NCI-H2029 treated with DMSO at 0.1 percent for 48 hours (cell line): Measurements from ENCODE around the gene ATG5.
"Not testable (repeated sequence)": the region's sequence is repeated elsewhere in the genome, so short reads cannot be mapped to it uniquely, and the experiment has no call there.

Experiments
- DNase-seq: peaks from one replicate; lab custom pipeline; 2025; lab: John Stamatoyannopoulos, UW

ATG5 gene

GRCh38 chr6:106154326-106154725 is 171.2 kb downstream of the ATG5 start:
- DNase-seq: no peak

GRCh38 chr6:106152952-106153351 is 172.6 kb downstream of the ATG5 start:
- no peak for DNase-seq

- not testable (repeated sequence) for DNase-seq
These were observed 173.1 kb downstream of the ATG5 start for GRCh38 chr6:106152476-106152875.

GRCh38 chr6:106149472-106150069 is 176.0 kb downstream of the ATG5 start:
- no peak for DNase-seq

GRCh38 chr6:106147476-106147875 is 178.1 kb downstream of the ATG5 start:
- no peak for DNase-seq

GRCh38 chr6:106146852-106147351 is 178.7 kb downstream of the ATG5 start:
- DNase-seq: no peak

GRCh38 chr6:106145741-106146227 is 179.8 kb downstream of the ATG5 start:
- DNase-seq: no peak

GRCh38 chr6:106145144-106145543 is 180.4 kb downstream of the ATG5 start:
- DNase-seq: no peak

GRCh38 chr6:106143665-106144064 is 181.9 kb downstream of the ATG5 start:
- no peak for DNase-seq

GRCh38 chr6:106142876-106143431 is 182.6 kb downstream of the ATG5 start:
- DNase-seq: no peak

- DNase-seq: no peak
These were observed 183.9 kb downstream of the ATG5 start for GRCh38 chr6:106141441-106142237.

GRCh38 chr6:106138151-106138550 is 187.4 kb downstream of the ATG5 start:
- DNase-seq: no peak

- no peak for DNase-seq
These were observed 188.7 kb downstream of the ATG5 start for GRCh38 chr6:106136845-106137244.

- no peak for DNase-seq
These were observed 189.5 kb downstream of the ATG5 start for GRCh38 chr6:106135911-106136571.

- no peak for DNase-seq
These were observed 190.5 kb downstream of the ATG5 start for GRCh38 chr6:106134906-106135634.
